A673 (cell line): Measurements from ENCODE around the gene VWA1.

Source experiments
- CTCF ChIP-seq: fragments of 300-800, 200-600 bp; sonication (generic); conservative IDR thresholded peaks from 2 replicates; pipeline ENCODE4 v1.5.1; 2017; ENCODE audit warnings: low read depth, mild to moderate bottlenecking, antibody characterized with exemption, low read length, moderate library complexity, mixed read lengths
- EZH2 ChIP-seq: fragments of 200-600 bp; sonication (generic); IDR thresholded peaks from 2 replicates; pipeline ENCODE4 v1.6.1; 2017; ENCODE audit warnings: borderline replicate concordance, low read depth, mild to moderate bottlenecking, mixed read lengths, antibody characterized with exemption, low read length; ENCODE audit not compliant: poor library complexity, severe bottlenecking

DNA sequence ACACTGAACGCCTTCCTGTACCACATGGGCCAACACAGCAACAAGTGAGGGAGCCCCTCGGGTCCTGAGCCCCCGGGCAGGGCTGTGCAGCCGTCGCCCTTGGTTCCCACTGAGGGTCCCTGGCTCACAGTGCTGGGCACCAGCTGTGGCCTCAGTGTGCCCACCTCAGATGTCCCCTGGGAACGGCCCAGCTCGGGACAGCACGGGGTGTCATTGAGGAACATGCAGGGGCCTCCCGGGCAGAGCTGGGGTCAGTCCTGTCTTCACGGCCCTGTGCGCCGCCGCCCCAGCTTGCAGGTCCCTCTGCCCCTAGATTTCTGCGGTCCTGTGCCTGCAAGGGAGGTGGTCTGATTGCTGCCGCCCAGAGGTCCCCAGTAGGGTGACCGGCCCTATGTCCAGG, 53.7 kb downstream of the VWA1 start:
- TF ChIP-seq CTCF: no peak
- no peak for TF ChIP-seq EZH2
